GM12874 (cell line): Measurements from ENCODE around the gene MAGEB3.
A peak's percentile ranks its signal among the peaks of the same experiment; 100 is the strongest.

Experiments used
- TF ChIP-seq, protein P1 (sequence below): IDR thresholded peaks from 2 replicates; pipeline ENCODE4 v1.5.1; 2011; ENCODE audit warnings: low read depth, mild to moderate bottlenecking, control low read depth, low read length, moderate library complexity; ENCODE audit not compliant: insufficient read depth

The MAGEB3 gene, protein sequence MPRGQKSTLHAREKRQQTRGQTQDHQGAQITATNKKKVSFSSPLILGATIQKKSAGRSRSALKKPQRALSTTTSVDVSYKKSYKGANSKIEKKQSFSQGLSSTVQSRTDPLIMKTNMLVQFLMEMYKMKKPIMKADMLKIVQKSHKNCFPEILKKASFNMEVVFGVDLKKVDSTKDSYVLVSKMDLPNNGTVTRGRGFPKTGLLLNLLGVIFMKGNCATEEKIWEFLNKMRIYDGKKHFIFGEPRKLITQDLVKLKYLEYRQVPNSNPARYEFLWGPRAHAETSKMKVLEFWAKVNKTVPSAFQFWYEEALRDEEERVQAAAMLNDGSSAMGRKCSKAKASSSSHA

DNA sequence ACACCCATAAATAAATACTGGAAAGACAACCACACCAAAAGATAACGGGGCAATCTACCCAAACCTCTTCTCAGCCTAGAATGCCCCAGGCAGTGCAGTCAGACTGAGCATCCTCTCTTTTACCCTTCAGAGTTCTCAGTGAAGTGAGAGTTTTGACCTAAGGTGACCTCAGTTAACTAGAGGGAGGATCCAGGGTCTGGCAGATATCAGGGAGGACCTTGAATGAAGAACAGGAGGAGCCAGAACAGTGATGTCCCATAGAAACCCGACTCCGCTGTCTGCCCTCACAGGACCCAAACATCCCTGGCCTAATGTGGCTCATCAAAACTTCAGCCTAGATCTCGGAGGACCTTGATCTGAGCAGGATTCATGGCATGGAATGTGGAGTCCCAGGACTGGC, at the start of gene MAGEB3:
MAGEB3 (plus strand) TSS at position 263 of the 400 bp plus-strand sequence. CDS start 5,268 bp downstream, outside the sequence.
- TF ChIP-seq, protein P1, sequence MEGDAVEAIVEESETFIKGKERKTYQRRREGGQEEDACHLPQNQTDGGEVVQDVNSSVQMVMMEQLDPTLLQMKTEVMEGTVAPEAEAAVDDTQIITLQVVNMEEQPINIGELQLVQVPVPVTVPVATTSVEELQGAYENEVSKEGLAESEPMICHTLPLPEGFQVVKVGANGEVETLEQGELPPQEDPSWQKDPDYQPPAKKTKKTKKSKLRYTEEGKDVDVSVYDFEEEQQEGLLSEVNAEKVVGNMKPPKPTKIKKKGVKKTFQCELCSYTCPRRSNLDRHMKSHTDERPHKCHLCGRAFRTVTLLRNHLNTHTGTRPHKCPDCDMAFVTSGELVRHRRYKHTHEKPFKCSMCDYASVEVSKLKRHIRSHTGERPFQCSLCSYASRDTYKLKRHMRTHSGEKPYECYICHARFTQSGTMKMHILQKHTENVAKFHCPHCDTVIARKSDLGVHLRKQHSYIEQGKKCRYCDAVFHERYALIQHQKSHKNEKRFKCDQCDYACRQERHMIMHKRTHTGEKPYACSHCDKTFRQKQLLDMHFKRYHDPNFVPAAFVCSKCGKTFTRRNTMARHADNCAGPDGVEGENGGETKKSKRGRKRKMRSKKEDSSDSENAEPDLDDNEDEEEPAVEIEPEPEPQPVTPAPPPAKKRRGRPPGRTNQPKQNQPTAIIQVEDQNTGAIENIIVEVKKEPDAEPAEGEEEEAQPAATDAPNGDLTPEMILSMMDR: no peak

DNA sequence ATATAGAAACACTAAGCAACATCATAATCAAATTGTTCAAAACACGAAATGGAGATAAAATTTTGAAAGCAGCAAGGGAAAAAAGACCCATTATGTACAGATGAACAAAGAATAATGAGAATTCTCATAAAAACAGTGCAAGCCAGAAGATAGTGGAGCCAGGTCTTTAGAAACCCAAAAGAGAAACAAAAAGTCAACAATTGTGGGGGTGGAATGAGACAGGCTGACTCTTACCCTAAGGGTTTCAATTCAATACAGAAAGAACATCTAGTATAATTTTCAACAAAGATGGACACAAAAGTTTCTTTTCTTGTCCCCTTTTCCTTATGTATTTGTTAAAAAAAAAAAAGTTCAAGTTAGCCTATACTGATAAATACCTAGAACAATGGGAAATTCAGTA, 49.1 kb upstream of the MAGEB3 start:
- TF ChIP-seq, protein P1: no peak

DNA sequence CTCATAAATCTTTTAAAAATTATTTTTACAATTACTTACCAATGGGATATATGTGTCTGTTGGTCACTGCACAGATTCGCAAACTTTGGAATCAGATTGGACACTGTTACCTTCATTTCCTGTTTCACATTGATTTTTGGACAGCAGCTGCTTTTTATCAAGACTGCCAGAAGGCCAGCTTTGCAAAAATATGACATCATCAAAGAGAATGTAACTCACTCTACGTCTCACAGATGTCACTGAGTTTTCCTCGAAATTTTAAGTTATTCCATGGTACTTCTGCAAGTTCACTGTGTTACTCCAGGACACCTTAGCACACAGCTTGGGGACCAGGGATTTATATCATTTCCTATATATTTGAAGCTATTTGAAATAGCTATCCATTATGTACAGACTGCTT, 46.9 kb upstream of the MAGEB3 start:
- TF ChIP-seq, protein P1: no peak

DNA sequence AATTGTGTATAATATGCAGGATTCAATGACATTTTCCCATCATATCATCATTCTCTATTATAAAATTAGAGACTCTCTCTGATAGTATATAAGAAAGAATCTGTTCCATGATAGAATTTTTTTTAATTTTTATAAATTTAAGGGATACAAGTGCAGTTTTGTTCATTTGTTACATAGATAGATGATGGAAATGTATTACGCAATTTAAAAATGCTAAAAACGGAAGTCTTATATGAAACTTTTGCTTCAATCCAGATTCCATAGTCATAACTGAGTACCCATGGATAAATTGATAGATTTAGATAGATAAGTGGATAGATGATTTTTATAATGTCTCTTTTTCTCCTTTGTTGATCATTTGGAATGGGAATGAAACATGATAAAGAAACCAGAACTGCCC, 40.0 kb upstream of the MAGEB3 start:
- TF ChIP-seq, protein P1: no peak

DNA sequence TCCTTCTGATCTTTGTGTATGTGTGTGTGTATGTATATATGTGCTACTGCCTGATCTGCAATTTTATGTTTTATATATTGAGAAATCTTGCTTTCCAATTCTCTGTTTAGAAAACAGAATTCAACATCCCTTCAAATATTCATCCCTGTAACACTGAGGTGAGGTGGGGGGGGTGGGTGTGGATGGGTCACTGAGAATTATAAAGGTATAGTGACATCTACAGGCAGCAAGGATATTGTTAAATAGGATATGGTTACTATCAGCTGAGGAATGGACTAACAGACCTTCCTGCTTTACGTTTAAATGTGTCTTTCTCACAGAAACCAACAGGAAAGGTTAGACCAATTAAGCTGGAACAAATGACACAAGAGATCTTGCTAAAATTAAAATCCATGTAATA, 34.1 kb upstream of the MAGEB3 start:
- TF ChIP-seq, protein P1: no peak

DNA sequence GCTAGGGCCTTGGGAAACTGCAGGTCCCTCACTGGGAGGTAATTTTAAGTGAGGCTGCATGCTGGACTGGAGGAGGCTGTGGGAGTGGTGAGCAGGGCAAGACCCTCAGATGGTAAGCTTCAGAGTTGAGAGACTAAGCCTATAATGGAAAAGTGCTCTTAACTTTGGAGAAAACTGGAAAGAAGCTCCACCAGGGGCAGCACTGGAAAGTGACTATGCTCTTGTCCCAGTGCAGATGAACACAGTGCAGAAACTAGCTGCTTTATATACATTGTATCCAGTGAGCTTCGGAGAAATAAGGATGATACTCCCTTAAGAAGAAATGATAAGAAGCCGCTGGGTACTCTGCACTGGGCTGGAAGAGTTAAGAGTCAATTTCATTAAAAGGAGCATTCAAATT, 18.3 kb upstream of the MAGEB3 start:
- TF ChIP-seq, protein P1: no peak

DNA sequence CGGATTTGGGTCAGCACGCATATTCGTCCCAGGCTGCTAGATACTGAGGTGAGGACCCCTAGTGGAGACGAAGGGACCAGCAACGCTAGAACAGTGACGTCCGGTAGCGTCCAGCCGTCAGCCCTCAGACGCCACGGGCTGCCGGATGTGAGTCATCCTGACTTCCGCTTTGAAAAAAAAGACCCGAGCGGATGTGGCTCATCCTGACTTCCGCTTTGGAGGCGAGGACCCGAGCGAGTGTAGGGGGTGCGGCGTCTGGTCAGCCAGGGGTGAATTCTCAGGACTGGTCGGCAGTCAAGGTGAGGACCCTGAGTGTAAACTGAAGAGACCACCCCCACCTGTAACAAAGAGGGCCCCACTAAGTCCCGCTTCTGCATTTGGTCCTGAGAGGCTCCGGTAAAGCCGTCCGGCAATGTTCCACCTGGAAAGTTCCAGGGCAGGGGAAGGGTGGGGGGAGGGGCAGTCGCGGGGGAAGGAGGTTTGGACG, 15.1 kb upstream of the MAGEB3 start, which contains the start of gene MAGEB2:
MAGEB2 (plus strand) TSS at position 207 of the 487 bp plus-strand sequence. CDS start 3,018 bp downstream, outside the sequence.
- TF ChIP-seq, protein P1: 0 out of 2 replicates have a peak, but pooled peaks have one; percentile 12
